GM19324 (cell line): ENCODE measurements around the gene PREB.
"Not testable (repeated sequence)": the region's sequence is repeated elsewhere in the genome, so short reads cannot be mapped to it uniquely, and the experiment has no call there.

Source experiments
- ATAC-seq: cut with Tn5 transposase; IDR thresholded peaks from one replicate; pipeline ENCODE4 v1.9.1; 2021; ENCODE audit warnings: mild to moderate bottlenecking, moderate library complexity; ENCODE audit not compliant: unreplicated experiment, low FRiP score

The PREB gene

GRCh38 chr2:27128668-27129571 lies 5.5 kb downstream of the PREB start:
- no peak for ATAC-seq

GRCh38 chr2:27127883-27128667 lies 6.4 kb downstream of the PREB start:
- no peak for ATAC-seq

- no peak for ATAC-seq
Observed at GRCh38 chr2:27126252-27126710, 8.2 kb downstream of the PREB start.

- no peak for ATAC-seq
Observed at GRCh38 chr2:27125104-27125503, 9.3 kb downstream of the PREB start.

- ATAC-seq: no peak
Observed at GRCh38 chr2:27123302-27124150, 10.9 kb downstream of the PREB start, which contains the start of gene ABHD1. Gene ABHD1 (plus strand): TSS chr2:27123815. CDS start chr2:27123949, 134 bp downstream.

- ATAC-seq: no peak
Observed at GRCh38 chr2:27122791-27123190, 11.6 kb downstream of the PREB start.

GRCh38 chr2:27121906-27122305 lies 12.5 kb downstream of the PREB start:
- no peak for ATAC-seq

- not testable (repeated sequence) for ATAC-seq
Observed at GRCh38 chr2:27119330-27119670, 15.1 kb downstream of the PREB start.

- ATAC-seq: no peak
Observed at GRCh38 chr2:27118525-27119329, 15.7 kb downstream of the PREB start, which contains the start of gene CGREF1. Gene CGREF1 (minus strand): TSS chr2:27119128. CDS start chr2:27104366, 14,762 bp downstream.

- no peak for ATAC-seq
Observed at GRCh38 chr2:27117995-27118524, 16.4 kb downstream of the PREB start.

GRCh38 chr2:27115519-27115918 lies 18.9 kb downstream of the PREB start:
- ATAC-seq: no peak

- not testable (repeated sequence) for ATAC-seq
Observed at GRCh38 chr2:27111392-27112078, 22.9 kb downstream of the PREB start.

- ATAC-seq: not testable (repeated sequence)
Observed at GRCh38 chr2:27110603-27111352, 23.7 kb downstream of the PREB start.

- ATAC-seq: no peak
Observed at GRCh38 chr2:27109083-27109482, 25.4 kb downstream of the PREB start.

GRCh38 chr2:27108221-27108620 lies 26.2 kb downstream of the PREB start:
- ATAC-seq: no peak

- ATAC-seq: no peak
Observed at GRCh38 chr2:27105981-27106380, 28.5 kb downstream of the PREB start.

GRCh38 chr2:27102329-27102728 lies 32.1 kb downstream of the PREB start:
- no peak for ATAC-seq

- no peak for ATAC-seq
Observed at GRCh38 chr2:27100036-27100435, 34.4 kb downstream of the PREB start.
